AG09309 (cell line): ENCODE measurements around the gene TRAPPC14.

Source experiments
- DNase-seq: peaks from one replicate; pipeline ENCODE4 v3.0.0-alpha.2; 2010; ENCODE audit warnings: low read depth
- H3K4me3 ChIP-seq: 2 replicates; pipeline ENCODE4 v1.5.1; 2011; ENCODE audit warnings: mild to moderate bottlenecking, low read depth, low read length, moderate library complexity; ENCODE audit not compliant: control insufficient read depth
- CTCF ChIP-seq: IDR thresholded peaks from 2 replicates; pipeline ENCODE4 v1.5.1; 2011; ENCODE audit warnings: mild to moderate bottlenecking, low read depth, low read length, inconsistent platforms; ENCODE audit not compliant: insufficient read depth, control insufficient read depth; ENCODE audit errors: missing control alignments

The TRAPPC14 gene

GRCh38 chr7:100176096-100177044, 17.8 kb upstream of the TRAPPC14 start:
- no peak for DNase-seq
- H3K4me3 ChIP-seq = peak overlapping the region; percentile 78
- no peak for TF ChIP-seq CTCF

GRCh38 chr7:100175296-100175935, 16.9 kb upstream of the TRAPPC14 start:
- no peak for DNase-seq
- H3K4me3 ChIP-seq = no peak overlapping the region
- no peak for TF ChIP-seq CTCF

GRCh38 chr7:100174582-100174981, 16.1 kb upstream of the TRAPPC14 start:
- H3K4me3 ChIP-seq = no peak overlapping the region
- no peak for TF ChIP-seq CTCF
- DNase-seq = no peak

- no peak overlapping the region for H3K4me3 ChIP-seq
- no peak for TF ChIP-seq CTCF
- DNase-seq = no peak
Measured at GRCh38 chr7:100173806-100174495, 15.4 kb upstream of the TRAPPC14 start.

- TF ChIP-seq CTCF = no peak
- no peak overlapping the region for H3K4me3 ChIP-seq
- DNase-seq = no peak
Measured at GRCh38 chr7:100171840-100172239, 13.3 kb upstream of the TRAPPC14 start.

- no peak for DNase-seq
- no peak for TF ChIP-seq CTCF
- no peak overlapping the region for H3K4me3 ChIP-seq
Measured at GRCh38 chr7:100171087-100171681, 12.7 kb upstream of the TRAPPC14 start.
